Limb (tissue), 2 donors: ENCODE results near the gene HDAC4.
A peak's percentile ranks its signal among the peaks of the same experiment; 100 is the strongest.

Experiments used
- DNase-seq, 2 donors: peaks; one replicate each; pipeline ENCODE4 v3.0.0-alpha.2; 2016; ENCODE audit errors: extremely low spot score in 2 of 2

Gene HDAC4

DNA sequence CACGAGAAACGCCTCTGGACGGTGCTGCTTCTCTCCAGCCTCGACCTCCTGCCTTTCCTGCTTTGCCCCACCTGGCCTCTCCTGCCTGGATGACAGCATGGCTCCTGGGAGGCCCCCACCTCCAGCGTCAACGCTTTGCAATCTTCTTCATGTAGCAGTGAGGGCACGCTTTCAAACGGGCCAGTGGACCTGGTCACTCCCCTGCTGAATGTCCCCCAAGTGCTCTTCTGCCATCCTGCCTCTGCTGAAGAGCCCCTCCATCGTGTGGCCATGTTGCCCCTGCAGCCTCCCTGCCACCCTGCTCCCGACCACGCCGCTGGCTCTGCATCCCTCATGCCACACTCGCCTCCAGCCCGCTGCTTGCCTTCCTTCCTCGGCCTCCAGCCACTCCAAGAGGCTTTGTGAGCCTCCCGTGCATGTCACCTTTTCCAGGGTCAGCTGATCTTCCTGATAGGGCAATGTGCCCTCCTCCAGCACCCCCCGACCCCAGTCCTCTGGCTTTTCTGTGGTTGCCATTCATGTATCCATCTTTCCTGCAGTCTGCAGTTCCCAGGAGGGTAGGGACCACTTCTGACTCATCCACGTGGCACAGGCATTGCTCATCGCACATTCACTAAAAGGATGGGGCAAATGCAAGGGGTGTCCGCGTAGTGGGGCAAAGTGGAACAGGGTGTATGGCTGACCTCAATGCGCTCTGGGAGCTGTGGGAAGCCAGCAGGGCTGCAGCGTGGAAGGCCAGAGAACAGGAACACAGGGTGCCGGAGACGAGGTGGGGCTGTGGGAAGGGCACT is 284.2 kb downstream of the HDAC4 start:
- DNase-seq: no peak

DNA sequence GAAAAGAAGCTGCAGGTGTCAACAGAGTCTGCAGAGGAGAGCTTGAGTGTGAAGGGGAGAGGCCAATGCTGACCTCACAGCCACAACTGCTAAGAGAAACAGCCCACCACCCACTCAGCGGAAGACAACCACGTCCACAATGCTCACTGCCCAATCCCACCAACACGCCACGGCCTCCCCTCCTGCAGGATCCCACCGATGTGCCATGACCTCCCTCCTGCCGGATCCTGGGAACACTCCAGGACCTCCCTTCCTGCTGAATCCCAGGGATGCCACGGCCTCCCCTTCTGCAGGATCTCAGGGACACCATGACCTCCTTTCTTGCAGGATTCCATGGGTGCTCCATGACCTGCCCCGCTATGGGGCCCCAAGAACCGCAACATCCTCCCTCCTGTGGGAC is 285.2 kb downstream of the HDAC4 start:
- DNase-seq: no peak

DNA sequence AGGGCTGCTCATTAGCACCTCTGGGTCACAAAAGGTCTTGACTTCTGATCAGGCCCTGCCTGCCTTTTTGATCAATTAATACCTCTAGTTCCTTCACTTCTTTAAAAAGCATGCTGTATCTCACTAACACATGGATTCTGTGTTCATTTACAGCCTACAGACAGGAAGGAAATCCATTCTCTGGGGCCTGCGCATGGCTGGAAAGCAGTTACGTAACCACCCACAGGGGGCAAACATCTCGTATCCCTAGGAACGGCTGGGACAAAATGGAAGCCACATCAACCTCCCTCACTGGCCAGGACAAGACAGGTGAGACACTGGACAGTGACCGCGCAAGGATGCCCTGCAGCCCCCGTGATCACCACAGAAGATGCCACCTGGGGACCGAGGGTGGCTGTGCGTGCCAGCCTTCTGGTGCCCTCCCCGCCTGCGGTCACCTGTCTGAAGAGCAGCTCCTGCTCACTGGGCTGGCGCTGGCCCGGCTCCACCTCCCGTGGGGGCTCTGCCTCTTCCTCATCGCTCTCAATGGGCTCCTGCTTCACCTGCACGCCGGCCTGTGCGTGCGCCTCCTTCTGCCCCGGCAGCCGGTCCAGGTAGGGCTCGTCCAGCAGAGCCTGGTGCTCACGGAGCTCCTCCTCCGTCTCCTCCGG is 286.1 kb downstream of the HDAC4 start:
- DNase-seq: no peak

DNA sequence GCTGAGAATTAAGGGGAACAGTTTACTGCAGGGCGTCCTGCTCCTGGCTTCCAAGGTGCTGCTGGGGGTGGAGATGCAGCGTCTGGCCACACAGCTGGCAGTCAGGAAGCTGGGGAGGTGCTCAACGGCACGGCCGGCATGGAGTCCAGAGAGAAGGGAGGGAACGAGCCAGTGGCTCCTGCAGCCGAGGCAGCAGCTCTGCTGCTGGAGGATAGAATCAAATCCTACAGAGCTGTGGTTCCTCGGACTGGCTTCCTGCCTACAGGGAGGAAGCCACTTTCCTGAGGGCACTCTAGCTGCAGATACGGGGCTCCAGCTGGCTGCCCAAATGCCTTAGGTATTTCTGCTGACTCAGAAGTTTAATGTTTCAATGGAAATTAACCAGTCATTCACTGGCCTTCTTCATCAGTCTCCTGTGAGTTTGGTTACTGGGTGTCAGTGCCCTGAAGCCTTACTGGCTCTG is 286.7 kb downstream of the HDAC4 start:
- DNase-seq: no peak

DNA sequence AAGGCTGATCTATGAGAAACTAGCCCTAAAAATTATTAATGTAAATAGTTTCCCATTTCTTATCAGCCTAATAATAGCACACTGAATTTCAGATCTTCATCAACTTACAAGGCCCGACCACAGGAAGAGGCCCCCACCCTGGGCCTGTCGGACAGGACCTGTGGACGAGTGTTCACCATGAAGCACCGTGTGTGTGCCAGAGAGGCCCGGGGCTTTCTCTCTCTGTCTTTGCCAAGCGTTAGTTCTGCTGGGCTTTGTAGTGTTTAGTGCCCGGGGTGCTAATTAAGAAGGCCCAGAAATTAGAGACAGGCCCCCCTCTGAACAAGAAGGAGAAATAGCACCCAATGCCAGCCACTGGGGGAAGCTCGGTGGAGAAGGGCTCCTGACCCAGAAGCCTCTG is 287.2 kb downstream of the HDAC4 start:
- no peak for DNase-seq

DNA sequence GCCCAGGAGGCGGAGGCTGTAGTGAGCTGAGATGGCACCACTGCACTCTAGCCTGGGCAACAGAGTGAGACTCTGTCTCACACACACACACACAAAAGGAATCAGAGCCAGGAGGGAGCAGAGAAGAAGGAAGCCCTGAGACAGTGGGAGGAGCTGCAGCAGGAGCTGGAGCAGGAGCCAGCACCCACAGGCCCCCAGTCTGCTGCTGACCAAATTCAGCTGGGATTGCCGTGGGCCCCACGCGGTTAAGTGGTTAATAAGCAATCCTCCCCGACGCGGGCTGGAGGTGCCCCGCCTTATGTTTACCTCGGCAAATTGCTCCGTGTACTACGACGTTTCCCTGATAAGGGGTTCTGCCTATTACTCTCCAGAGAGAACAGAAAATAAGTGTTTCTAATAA is 287.6 kb downstream of the HDAC4 start:
- no peak for DNase-seq

DNA sequence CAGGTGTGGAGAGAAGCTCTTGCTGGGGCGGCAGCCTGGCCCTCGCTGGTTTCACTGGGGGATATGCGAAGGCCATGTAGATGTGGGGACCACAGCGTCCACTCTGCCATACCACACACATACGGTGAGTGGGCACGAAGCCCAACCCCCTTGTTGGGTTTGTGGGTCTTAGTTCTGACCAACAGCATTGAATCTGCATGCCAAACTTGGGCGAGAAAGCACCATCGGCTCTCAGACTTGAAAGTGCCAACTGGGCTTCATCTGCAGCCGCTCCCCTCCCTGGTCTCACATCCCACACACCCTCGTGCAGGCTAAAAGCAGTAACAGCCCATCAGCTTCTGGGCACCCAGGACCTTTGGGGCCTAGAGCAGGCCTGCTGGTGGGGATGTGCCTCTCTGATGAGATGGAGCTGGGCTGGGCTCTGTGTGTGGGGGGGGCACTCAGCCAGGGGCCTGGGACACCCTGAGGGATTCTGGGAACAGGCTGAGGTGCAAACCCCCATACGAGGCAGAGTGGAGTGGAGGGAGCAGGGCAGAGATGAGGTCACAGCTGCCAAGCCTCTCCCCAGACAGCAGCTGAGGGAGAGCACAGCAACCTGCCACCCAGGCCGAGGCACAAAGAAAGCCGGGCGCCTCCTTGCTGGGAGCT is 288.6 kb downstream of the HDAC4 start:
- no peak for DNase-seq

DNA sequence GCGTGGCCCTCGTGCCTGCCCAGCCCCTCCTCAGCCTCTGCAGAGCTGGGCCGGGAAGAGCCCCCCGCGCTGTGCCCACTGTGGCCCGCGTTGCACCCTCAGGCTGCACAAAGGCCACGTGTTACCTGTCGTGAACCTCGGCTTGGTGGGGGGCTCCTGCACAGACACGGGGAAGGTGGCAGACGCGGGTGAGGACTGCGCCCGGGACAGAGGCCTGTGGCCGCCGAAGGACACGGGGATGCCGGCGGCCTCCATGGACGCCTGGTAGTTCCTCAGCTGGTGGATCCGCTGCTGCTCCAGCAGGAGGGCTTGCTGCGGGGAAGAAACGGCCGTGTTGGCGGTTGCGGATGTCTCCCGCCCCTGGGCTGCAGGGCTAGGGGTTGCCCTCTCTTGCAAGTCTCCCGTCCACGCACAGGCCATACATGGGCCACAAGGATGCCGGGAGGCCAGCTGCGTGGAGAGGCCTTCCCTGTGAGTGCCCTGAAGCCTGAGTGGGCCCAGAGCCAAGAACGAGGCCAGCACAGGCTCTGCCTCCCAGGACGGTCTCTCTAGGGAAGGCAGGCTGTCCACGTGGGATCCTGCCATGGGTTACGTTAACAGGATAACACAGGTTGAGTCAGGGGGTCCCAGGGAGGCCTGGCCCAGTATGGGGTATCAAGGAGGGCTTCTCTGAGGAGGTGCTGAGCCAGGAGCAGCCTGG is 289.3 kb downstream of the HDAC4 start:
- DNase-seq: no peak

DNA sequence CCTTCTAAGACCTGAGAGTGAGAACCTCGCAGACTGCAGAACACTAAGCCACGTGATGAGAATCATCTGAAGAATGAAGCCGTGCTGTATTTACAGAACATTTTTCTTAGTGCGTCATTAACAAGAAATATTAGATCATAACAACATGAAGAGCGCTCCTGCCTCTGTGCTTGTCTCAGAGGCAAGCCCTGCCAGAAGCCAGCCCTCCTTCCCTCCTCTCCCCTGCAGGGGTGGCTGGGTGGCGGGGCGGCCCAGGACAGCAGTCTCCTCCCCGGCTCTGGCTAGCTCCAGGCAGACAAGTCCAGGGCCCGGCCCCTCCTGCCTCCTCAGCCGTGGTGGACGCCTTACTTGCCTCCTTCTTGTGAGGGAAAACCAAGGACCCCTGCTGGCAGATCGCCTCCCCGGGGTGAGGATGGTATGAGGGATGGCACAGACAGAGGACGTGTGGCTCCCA is 290.2 kb downstream of the HDAC4 start:
- no peak for DNase-seq

DNA sequence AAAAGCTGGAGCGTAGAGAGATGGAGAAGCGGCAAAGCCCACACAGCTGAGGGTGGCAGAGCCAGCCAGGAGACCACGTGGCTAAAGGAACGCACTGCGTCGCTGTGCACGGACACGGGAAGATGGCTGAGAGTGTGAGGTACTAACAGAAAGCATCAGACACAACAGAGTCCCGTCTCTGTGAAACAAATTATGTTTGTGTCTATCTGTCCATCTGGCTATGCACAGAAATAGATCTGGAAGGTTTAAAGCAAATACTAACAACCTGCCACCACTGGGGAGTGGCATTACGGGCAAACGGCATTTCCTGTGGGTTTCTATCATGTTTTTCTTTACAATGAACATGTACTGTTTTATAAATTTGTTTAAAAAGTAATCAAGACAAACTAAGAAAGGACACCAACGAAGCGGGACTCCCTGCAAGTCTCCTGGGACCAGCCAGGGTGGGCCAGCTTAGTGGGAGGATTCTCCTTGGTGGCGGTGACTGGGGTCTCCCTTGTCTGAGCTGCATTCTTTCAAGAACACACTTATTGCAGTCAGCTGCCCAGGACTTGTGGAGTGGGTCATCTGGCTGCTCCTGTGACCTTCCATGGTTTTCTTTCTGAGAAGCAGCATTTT is 290.8 kb downstream of the HDAC4 start:
- DNase-seq: no peak

DNA sequence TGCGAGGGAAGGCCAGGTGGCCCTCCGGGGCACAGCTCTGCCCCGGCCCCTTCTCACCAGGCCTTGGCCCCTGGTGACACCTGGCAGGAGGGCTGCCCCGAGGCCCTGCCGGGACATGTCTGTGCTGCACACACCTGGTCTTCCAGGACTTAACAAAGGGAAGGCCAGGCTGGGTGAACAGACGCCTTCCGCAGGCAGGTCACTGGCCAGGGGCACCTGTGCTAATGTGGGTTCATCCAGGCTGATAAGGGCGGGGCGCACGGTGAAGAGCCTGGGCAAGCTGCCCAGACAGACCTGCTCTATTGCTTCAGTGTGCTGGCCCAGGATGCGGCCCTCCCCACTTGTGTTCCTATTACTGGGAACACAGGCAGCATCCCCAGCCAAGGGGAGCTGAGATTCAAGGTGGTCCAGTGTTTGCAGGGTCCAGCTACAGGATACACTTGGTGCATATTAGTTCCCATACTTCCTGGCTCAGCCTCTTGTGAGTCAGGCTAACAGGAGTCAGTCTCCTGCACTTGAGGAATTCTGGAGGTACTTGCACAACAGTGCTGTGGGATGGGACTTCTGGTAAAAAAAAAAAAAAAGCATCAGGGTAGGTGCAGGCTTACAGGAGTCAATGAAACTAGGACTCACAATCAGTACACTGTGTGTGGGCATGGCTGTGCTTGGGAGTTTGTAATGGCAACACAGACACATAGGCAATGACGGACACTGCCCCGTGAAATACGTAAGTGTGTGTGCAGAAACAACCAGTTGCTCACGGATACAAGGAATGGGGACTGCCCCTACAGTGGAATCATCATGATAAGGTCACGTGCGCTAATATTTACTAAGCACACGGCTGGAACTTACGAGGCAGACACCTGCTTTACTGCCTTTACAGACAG is 291.5 kb downstream of the HDAC4 start:
- no peak for DNase-seq

DNA sequence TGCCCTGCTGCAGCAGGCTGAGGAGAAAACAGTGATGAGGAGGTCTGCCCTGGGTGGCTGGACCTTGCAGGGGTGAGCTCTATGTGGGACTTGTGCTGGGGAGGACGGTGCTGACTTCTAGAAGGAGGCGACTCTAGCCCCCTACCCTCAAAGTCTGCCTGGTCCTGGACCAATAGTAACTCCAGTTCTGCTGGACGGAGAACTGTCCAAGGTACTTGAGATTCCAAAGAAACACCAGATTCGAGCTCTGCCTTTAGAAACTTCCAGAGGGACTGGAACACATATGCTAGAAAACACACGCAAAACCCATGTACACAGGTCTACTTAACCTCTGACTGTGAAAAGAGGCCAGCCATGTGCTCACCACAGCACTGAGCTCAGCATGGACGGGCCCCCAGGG is 292.4 kb downstream of the HDAC4 start:
- DNase-seq: no peak

DNA sequence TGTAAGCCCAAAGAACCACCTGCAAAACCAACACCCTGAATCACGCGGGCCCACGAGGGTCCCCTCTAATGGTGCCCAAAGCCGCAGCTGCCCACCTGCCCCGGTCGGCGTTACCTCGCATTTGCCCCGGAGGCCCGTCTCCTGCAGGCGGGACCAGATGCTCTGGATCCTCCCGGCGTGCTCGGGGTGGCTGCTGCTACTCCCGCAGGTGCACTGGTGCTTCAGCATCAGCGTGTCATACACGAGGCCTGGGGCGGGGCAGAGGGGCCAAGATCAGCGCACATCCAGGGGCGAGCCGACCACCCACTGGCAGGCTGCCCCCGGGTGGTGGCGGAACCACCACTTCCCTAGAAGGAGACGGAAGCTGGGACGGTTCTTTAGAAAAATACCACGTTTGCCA is 292.9 kb downstream of the HDAC4 start:
- no peak for DNase-seq

DNA sequence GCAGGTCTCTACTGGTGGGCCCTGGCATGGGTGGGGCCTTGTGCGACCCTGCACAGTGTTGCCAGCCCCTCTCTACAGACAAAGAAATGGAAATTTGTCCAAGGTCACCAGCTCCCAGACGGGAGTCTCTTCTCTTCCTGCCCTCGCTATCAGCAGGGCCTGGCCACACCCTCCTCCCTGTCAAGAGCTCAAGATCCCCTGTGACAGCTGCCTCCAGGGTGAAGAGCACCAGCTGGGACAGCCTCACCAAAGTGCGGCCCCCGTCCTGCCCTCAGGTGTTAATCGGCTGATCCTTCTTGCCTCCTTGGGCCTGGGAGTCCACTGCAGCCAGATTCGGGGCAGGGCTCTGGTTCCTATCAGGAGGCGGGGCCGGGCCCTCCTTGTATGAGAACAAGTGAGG is 293.9 kb downstream of the HDAC4 start:
- no peak for DNase-seq

DNA sequence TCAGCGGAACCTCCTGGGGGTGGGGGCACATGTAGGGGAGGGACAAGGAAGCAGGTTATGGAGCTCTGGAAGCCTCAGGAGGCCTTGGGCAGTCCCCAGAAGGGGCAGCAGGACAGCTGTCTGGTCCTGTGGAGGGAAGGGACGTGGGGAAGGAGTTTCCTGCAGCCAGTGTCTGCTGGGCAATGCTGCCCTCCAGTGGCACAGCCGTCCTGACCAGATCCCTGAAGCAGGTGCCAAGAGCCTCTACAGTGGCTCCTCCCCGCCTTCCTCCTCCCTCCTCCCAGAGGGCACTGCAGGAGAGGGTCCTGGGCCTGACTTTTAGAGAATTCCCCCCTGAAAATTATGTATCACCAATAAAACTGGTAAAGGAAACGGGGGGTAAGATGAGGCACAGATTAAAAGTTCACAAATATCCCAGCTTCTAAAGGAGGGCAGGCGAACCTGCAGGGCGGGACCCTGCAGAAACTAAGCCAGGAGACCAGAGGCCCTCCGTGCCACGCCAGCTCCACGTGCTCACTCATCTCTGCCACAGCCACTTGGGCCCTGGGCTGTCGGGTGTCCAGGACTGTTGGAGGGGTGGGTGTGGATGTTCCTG is 294.4 kb downstream of the HDAC4 start:
- DNase-seq: peak; percentile 52 to 75

DNA sequence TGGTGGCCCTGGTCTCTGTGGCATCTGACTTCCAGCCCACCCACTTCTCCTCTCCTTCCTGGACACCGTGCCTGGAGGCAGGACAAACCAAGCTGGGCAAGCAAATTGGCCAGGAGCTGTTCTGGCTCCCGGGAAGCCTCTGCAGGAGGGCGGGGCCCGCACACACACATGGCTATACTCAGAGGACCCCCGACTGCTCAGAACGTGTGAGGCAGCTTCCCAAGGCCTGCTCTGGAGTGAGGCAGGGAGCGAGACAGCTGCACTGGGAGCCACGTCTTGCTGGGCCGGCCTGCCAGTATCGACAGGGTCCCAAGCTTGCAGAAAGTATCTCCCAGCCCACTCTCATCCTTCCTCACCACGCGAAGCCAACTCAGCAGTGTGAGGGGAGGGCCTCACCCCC is 295.6 kb downstream of the HDAC4 start:
- no peak for DNase-seq

DNA sequence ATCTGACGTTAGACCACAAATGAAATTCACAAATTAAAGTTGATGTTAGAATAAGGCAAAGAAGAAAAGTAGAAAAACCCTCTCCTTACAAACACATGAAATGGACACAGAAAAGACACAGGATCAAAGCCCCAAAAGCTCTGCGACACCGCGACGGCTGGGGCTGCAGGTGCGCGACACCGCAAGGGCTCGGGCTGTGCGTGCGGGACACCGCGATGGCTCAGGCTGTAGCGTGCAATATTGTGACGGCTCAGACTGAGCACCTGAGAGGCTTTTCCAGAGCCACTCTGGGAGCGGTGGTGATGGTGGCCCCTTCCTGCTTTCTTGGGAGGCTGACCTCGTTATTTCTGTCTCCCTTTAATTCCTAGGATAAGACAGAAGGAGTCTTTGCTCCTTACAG is 296.0 kb downstream of the HDAC4 start:
- DNase-seq: no peak

DNA sequence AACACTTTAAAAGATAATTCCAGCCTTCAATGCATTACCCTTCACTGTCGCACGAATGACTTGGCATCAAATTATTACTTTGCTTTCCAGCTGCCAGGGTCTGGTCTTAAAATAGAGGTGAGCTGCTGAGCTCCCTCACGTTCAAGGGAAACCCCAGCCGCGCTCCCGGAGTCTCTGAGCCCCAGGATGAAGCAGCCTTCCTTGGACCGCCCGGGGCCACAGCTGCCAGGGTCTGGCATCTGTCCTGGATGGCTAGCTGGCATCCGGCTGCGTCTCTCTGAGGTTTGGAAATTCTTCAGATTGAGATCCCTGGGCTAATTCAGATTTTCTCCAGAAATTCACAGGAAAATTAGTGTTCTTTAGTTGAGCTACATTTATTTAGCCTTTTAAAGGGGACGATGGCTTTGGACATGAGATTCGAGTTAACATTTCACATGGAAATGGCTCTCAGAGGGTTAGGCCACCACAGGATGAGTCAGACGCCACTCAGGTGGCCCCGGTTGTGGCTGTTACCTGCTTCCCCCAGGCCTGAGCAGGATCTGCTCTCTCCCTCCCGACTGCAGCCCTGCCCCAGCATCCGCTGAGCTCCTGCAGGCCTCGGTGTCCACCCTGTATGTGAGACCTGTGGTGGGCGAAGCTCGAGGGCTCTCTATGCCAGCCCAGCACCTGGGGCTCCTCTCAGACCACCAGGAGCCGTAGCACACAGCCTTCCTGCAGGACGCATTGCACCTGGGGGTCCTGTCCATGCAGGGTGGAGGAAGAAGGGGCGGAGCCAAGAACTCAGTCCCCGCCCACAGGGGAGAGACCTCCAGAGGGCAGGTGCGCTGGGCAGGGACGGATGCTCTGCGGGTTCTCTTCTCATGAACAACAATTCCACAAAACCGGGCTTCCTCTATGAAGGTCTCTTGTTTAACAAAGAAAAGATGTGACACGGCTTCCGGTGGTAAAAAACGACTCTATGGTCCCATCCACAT is 297.4 kb downstream of the HDAC4 start:
- no peak for DNase-seq

DNA sequence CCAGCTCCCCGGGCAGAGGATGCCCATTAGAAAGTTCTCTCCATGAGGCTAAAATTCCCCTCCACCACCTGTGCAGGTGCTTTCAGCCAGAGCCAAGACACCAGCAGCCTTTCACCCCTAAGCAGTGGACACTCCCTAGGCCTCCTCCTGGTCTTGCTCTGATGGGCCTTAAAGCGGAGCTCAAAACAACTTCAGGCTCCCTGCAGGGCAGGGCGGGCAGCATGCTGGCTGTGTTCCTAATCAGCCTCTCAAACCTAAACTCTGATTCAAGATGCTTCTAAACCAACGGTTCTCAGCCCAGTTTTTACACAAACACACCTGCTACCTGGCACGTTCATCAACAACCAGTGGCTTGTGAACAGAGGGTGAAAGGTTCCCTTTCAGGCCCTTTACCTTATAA is 298.6 kb downstream of the HDAC4 start:
- DNase-seq: no peak
